Transverse colon (tissue), 4 donors: ENCODE measurements around the gene CFAP99.

Source experiments
- CTCF ChIP-seq, 5 experiments: fragments of 200-600 bp in 3 of 5; fragments of 450-650 bp in 2 of 5; sonication (generic) in 3 of 5; IDR thresholded peaks; 1 replicate in 2 of 5; 2 replicates in 3 of 5; pipeline ENCODE4 v1.5.1; 2016 to 2017; ENCODE audit warnings: antibody characterized with exemption in 5 of 5, inconsistent platforms in 3 of 5, mild to moderate bottlenecking in 2 of 5, moderate library complexity in 1 of 5
- EP300 ChIP-seq: sonication (generic); formaldehyde crosslinking; IDR thresholded peaks from one replicate; pipeline ENCODE4 v1.6.1; 2017; ENCODE audit warnings: antibody characterized with exemption, low read depth
- POLR2A ChIP-seq: fragments of 450-650 bp; IDR thresholded peaks from one replicate; pipeline ENCODE4 v1.6.1; 2016; ENCODE audit warnings: antibody characterized with exemption, mild to moderate bottlenecking, moderate library complexity
- POLR2AphosphoS5 ChIP-seq, 3 donors: sonication (generic); formaldehyde crosslinking; IDR thresholded peaks; one replicate each; pipeline ENCODE4 v1.6.1; 2016; ENCODE audit warnings: antibody characterized with exemption in 3 of 3

GRCh38 chr4:2399216-2399615 lies 19.5 kb upstream of the CFAP99 start:
- TF ChIP-seq POLR2AphosphoS5 (IDR thresholded peaks at IDR 0.05), result no peak
- no peak for TF ChIP-seq CTCF (IDR thresholded peaks at IDR 0.05)
- TF ChIP-seq EP300, result no peak
- TF ChIP-seq POLR2A, result no peak
